Testis (tissue), 3 donors: ENCODE results near the gene HSH2D. TPM values are rescaled to one million over a fixed set of nuclear protein-coding genes. Genes with fewer than 3 reads are reported as not detected.
"Not testable (repeated sequence)": the region's sequence is repeated elsewhere in the genome, so short reads cannot be mapped to it uniquely, and the experiment has no call there.

Experiments used
- DNase-seq: peaks from one replicate; pipeline ENCODE4 v3.0.0-alpha.2; 2019
- H3K27ac ChIP-seq, 2 donors: fragments of 200-600 bp; sonication (generic); one replicate each; pipeline ENCODE4 v1.5.1; 2019
- H3K27me3 ChIP-seq: fragments of 200-600 bp; sonication (generic); one replicate; pipeline ENCODE4 v1.5.1; 2019
- H3K36me3 ChIP-seq: fragments of 200-600 bp; sonication (generic); one replicate; pipeline ENCODE4 v1.5.1; 2017; ENCODE audit warnings: low read depth; ENCODE audit errors: missing control alignments
- H3K4me1 ChIP-seq: fragments of 200-600 bp; sonication (generic); one replicate; pipeline ENCODE4 v1.5.1; 2019
- H3K4me3 ChIP-seq, 2 donors: fragments of 200-600 bp; sonication (generic); one replicate each; pipeline ENCODE4 v1.5.1; 2017 to 2019
- H3K9me3 ChIP-seq: fragments of 200-600 bp; sonication (generic); one replicate; pipeline ENCODE4 v1.5.1; 2017
- POLR2A ChIP-seq: fragments of 450-650 bp; IDR thresholded peaks from one replicate; pipeline ENCODE4 v1.6.1; 2017; ENCODE audit warnings: antibody characterized with exemption, mild to moderate bottlenecking, moderate library complexity
- WGBS, 2 donors: methylation state at CpG; one replicate each; pipeline ENCODE4 v1.1.5; 2018; 5-methylcytosine and 5-hydroxymethylcytosine counted together
- intact Hi-C: fragments of 100-400 bp; cut with DNase I; formaldehyde crosslinking; loops from one replicate; pipeline ENCODE4 v1.15.1; 2023; ENCODE audit warnings: low total_unique reads
- polyA plus RNA-seq: library from polyadenylated mRNA; stranded (reverse); fragments of 350-450 nt; fragmentation: Illumina TruSeq; extraction: RNeasy Lipid Tissue Mini Kit (QIAGEN cat#74804); gene quantifications from one replicate; pipeline ENCODE4 v1.2.3, GENCODE V29; 2014; ENCODE audit warnings: low read depth, low replicate concordance; ENCODE audit not compliant: insufficient read depth
- total RNA-seq, 2 donors: library from RNA; depleted of rRNA; stranded (reverse); fragments of >200 nt; gene quantifications; one replicate each; pipeline ENCODE4 v1.2.3, GENCODE V29; 2016
- TF ChIP-seq, protein P1 (sequence below), 3 experiments: fragments of 450-650 bp in 2 of 3; fragments of 200-600 bp in 1 of 3; sonication (generic) in 1 of 3; IDR thresholded peaks; one replicate each; pipeline ENCODE4 v1.5.1; 2016 to 2019; ENCODE audit warnings: antibody characterized with exemption in 3 of 3, mild to moderate bottlenecking in 2 of 3, moderate library complexity in 1 of 3

Gene HSH2D
- total and polyA plus RNA-seq, 3 donors from 2014 or later = 0.55 to 1.6 (median 0.68) TPM

DNA sequence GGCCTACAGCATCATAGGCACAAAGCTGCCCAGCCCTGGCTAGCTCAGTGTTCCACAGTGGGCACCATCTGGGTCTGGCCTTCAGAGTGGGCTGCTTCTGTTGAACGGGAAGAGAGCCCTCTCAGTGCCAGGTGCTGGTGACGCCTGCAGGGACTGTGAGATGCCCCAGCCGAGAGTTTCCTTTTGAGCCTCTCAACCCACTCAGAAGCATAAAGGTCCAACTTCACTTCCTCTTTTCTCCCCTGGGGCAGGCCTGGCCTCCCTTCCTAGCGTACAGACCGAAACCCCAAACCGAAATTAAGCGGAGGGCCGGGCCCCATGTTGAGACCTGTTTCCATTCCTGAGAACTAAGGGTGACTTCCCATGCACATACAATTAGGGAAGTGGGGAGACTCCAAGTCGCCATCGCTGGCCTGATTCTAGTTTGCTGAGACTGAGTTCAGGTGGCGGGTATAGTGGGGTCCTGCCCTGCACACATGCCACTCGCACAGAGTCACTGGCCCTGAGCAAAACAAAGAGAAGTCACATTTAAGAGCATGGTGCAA, 24.9 kb upstream of the HSH2D start:
- Histone ChIP-seq H3K9me3 (no peaks in the 10 kb centered on the region), H3K4me3 (no peak overlapping the region), H3K27ac (no peak overlapping the region), H3K27me3 (no peaks in the 10 kb centered on the region), H3K4me1 (peaks cover 4% of the 10 kb centered on the region), H3K36me3 (no peaks in the 10 kb centered on the region)
- no peak for DNase-seq
- 90 to 99% methylated on average over 9 to 12 of the region's 12 CpGs for WGBS, 2 donors
- intact Hi-C loops = loop anchor here (10.0 kb wide), 2 partner anchors 54 to 66 kb away; partner anchors contain the start of gene FAM32A
- TF ChIP-seq, protein P1, sequence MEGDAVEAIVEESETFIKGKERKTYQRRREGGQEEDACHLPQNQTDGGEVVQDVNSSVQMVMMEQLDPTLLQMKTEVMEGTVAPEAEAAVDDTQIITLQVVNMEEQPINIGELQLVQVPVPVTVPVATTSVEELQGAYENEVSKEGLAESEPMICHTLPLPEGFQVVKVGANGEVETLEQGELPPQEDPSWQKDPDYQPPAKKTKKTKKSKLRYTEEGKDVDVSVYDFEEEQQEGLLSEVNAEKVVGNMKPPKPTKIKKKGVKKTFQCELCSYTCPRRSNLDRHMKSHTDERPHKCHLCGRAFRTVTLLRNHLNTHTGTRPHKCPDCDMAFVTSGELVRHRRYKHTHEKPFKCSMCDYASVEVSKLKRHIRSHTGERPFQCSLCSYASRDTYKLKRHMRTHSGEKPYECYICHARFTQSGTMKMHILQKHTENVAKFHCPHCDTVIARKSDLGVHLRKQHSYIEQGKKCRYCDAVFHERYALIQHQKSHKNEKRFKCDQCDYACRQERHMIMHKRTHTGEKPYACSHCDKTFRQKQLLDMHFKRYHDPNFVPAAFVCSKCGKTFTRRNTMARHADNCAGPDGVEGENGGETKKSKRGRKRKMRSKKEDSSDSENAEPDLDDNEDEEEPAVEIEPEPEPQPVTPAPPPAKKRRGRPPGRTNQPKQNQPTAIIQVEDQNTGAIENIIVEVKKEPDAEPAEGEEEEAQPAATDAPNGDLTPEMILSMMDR (IDR thresholded peaks at IDR 0.05) = no peak
- TF ChIP-seq POLR2A = no peak

DNA sequence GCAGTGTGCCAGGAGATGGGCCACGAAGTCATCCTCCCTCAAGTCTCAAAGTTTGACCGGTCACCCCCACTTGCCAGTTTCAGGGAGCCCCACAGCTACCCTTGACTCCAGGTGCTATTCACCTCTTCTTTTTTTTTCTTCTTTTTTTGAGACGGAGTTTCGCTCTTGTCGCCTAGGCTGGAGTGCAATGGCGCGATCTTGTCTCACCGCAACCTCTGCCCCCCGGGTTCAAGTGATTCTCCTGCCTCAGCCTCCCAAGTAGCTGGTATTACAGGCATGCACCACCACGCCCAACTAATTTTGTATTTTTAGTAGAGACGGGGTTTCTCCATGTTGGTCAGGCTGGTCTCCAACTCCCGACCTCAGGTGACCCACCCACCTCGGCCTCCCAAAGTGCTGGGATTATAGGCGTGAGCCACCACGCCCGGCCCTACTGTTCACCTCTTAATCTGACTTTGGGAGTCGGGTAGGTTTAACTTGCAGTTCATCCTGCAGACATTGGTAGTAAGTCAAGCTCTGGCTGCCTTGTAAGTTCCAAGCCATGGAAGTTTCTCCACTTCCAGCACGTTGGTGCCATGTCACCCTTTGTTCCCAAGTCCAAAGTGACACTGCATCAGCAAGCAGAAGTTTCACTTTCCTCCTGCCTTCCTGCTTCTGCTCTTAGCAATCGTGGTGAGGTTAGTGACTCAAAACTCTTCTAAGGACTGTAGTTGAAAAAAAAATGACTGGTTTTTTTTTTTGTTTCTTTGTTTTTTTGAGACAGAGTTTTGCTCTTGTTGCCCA, 24.2 kb upstream of the HSH2D start:
- not testable (repeated sequence) for H3K36me3 ChIP-seq, H3K4me3 ChIP-seq, DNase-seq, H3K9me3 ChIP-seq, H3K27ac ChIP-seq, H3K27me3 ChIP-seq, H3K4me1 ChIP-seq
- intact Hi-C loops = loop anchor here (10.0 kb wide), 2 partner anchors 54 to 66 kb away; partner anchors contain the start of gene FAM32A
- 85 to 89% methylated on average over 19 of the region's 19 CpGs for WGBS, 2 donors

DNA sequence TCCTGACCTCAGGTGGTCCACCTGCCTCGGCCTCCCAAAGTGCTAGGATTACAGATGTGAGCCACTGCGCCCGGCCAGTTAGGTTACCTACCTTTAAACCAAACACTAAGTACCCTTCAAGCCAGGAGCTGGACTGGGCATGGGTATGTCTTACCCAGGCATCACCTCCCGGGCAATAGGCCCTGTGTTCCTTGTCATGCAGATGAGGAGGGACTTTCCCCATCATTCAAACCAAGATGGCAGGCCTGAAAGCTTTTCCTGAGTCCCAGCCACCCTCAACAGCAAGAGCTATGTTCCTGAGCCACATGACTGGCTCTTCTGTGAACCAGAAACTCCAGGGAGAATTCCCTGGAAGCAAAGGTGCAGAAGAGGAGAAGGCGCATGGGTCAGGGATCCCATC, 22.3 kb upstream of the HSH2D start:
- no peaks in the 10 kb centered on the region for H3K4me1 ChIP-seq
- TF ChIP-seq POLR2A = no peak
- TF ChIP-seq, protein P1 (IDR thresholded peaks at IDR 0.05) = no peak
- H3K36me3 ChIP-seq = no peaks in the 10 kb centered on the region
- no peak overlapping the region for H3K27ac ChIP-seq
- no peak for DNase-seq
- WGBS, 2 donors = 69 to 80% methylated on average over 2 to 5 of the region's 5 CpGs
- no peak overlapping the region for H3K4me3 ChIP-seq
- intact Hi-C loops = no loop called here
- no peaks in the 10 kb centered on the region for H3K9me3 ChIP-seq
- no peaks in the 10 kb centered on the region for H3K27me3 ChIP-seq

DNA sequence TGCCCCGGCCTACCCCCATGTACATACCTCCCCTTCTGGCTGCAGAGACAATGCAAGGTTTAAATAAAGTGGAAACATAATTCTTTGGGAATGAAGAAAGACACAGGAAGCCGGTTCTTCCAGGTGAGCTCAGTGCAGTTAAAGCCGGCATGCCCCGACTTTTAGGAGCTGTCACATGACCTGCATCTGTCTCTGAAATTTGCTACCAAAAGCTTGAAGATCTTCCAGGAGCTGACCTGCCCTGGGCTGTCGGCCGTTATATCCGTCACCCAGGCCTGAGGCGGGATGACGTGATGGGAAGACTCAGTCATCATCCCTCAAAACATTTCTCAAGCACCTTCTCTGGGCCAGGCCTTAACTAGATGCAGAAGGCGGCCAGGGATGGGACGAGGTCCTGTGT, 21.5 kb upstream of the HSH2D start:
- WGBS, 2 donors = 94 to 97% methylated on average over 10 to 11 of the region's 11 CpGs
- TF ChIP-seq, protein P1 (IDR thresholded peaks at IDR 0.05) = no peak
- TF ChIP-seq POLR2A = no peak
- DNase-seq = no peak
- H3K4me1 ChIP-seq = no peaks in the 10 kb centered on the region
- no peaks in the 10 kb centered on the region for H3K9me3 ChIP-seq
- H3K4me3 ChIP-seq = no peak overlapping the region
- no peak overlapping the region for H3K27ac ChIP-seq
- no peaks in the 10 kb centered on the region for H3K36me3 ChIP-seq
- H3K27me3 ChIP-seq = no peaks in the 10 kb centered on the region
- intact Hi-C loops = no loop called here

DNA sequence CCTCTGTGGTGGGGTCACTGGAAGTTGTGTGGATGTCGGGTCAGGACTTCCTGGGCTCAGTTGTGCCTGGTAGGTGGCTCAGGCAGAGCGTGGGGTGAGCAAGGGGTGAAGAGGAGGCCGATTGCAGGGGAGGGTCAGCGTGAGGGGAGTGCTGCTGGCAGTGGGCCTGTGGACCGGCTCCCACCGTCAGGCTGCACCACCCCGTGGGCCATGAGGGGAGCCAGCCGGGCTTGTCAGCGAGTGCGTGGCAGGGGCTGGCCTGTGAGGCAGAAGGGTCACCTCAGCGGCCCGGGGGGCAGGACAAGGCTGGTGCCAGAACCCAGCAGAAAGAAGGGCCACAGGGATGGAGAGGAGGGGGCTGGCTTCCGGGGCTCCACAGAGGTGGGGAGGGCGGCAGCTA, 18.5 kb upstream of the HSH2D start:
- no peak for DNase-seq
- H3K9me3 ChIP-seq = no peaks in the 10 kb centered on the region
- no peaks in the 10 kb centered on the region for H3K27me3 ChIP-seq
- H3K27ac ChIP-seq = no peak overlapping the region
- 86 to 89% methylated on average over 11 to 14 of the region's 14 CpGs for WGBS, 2 donors
- no peaks in the 10 kb centered on the region for H3K36me3 ChIP-seq
- no peak overlapping the region for H3K4me3 ChIP-seq
- TF ChIP-seq, protein P1 (IDR thresholded peaks at IDR 0.05) = no peak
- TF ChIP-seq POLR2A = no peak
- intact Hi-C loops = no loop called here
- no peaks in the 10 kb centered on the region for H3K4me1 ChIP-seq
